Measurements from ENCODE around the gene ADAMTS2.

ADAMTS2 gene

DNA sequence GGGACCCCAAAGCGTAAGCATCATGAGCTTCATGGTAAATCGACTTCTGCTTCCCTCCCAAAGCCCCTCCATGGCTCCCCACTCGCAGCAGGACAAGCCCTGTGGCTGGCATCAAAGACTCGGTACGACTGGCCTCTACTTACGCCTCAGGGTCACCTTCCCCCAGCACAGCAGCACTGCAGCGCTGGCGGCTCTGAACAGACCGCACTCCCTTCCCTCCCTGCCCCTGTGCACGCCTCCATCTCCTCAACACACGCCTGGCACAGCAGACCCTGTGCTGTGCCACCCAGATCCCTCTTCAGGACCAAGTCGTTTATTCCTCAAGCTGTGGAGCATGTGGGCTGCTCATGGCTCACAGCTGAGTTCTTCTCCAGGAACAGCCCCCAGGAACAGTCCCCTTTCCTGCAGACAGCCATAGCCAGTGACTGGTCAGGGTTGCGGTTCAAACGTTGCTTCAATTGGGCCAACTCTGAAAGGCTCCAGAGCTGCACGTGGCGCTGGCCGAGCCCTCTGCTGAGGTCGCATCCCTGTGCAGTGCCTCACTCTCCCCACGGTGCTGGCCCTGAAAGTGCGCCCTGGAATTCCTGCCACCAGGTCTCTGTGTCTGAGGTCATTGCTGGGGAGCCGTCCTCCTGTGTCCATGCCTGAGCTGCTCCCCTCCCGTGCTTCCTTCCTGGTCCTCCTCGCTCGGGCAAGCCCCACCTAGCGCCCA, 197.1 kb downstream of the ADAMTS2 start:
- H3K4me3 ChIP-seq (ENCODE audit: low read length): no peak overlapping the region
- no peak for TF ChIP-seq ZNF274 (IDR thresholded peaks at IDR 0.05; ENCODE audit: low read depth, low read length)

DNA sequence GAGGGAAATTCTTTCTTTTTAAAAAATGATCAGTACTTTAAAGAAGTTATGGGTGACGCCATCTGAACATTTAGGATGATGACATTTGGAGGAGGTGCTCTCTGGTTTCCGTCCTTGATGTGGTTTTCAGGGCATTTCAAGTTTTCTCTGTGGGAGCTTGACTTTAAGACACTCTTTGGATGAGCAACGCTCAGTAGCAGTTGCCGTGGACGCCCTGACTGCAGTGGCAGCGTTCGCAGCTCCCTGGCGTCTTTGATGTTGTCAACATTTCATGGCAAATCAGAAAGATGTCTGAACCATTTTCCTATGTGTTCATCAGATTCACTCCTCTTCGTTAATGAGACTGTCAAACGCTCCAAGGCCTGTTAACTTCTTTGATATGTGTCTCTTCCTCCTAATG, 199.0 kb downstream of the ADAMTS2 start:
- TF ChIP-seq ZNF274 (IDR thresholded peaks at IDR 0.05; ENCODE audit: low read depth, low read length): no peak
- no peak overlapping the region for H3K4me3 ChIP-seq (ENCODE audit: low read length)

DNA sequence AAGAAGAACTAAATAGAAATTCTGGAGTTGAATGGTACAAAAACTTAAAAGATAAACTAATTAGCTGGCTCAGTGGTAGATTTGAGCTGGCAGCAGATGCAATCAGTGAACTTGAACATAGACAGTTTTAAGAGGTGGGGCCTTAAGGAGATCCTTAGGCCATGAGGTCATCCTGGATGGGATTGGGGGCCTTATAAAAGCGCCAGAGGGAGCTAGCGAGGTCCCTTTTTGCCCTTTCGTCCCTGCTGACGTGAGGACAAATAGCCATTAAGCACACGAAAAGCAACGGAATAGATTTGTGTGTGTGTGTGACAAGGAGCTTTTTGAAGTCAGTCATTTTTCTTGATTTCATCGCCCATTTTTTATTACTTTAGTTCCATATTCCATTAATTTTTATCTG, 201.8 kb downstream of the ADAMTS2 start:
- no peak for TF ChIP-seq ZNF274 (IDR thresholded peaks at IDR 0.05; ENCODE audit: low read depth, low read length)
- no peak overlapping the region for H3K4me3 ChIP-seq (ENCODE audit: low read length)

DNA sequence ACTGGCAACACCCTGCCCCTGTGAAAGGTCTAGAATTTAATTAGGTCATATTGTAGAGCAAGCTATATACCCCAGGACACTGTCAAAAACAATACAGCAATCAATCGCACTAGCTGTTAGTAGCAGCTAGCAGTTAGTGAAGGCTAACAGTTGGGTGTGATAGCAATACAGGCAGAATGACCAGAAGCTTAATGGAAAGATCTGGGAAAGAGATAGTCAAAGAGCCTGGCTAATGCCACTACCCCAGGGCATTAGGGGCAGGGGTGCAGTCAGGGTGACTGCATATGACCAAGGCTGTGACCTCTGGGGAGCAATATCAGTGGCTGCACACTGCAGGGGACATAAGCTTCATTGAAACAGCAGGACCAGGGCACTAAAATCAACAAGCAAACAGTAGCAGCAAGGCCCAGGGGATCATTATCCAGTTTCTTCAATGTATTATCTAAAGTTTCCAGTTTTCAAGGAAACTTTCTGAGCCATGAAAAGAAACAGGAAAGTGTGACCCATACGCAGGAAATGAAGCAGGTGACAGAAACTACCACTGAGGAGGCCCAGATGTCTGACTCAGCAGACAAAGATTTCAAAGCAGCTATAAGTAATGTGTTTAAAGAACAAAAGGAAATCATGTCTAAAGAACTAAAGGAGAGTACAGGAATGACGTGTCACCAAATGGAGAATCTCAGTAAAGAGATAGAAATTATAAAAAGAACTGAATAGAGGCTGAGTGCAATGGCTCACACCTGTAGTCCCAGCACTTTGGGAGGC, 202.6 kb downstream of the ADAMTS2 start:
- no peak overlapping the region for H3K4me3 ChIP-seq (ENCODE audit: low read length)
- no peak for TF ChIP-seq ZNF274 (IDR thresholded peaks at IDR 0.05; ENCODE audit: low read depth, low read length)

DNA sequence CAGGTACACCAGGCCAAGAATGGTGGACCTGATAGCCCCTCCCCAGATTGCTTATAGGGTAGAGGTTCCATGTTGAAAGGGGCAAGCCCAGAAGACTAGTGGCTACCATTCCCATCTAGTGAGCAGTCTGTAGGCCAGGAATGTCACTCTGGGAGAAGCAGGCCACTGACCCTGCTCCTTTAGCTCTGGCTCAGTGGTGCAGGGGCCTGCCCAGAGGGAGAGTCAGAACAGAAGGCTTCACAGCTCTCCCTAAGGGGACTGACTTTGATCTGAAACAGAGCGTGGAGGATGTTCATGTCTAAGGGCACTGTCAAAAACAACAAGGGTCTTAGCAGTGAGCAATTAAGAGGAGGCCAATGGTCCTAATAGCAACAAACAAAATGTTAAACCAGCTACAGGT, 203.4 kb downstream of the ADAMTS2 start:
- H3K4me3 ChIP-seq (ENCODE audit: low read length): no peak overlapping the region
- no peak for TF ChIP-seq ZNF274 (IDR thresholded peaks at IDR 0.05; ENCODE audit: low read depth, low read length)

DNA sequence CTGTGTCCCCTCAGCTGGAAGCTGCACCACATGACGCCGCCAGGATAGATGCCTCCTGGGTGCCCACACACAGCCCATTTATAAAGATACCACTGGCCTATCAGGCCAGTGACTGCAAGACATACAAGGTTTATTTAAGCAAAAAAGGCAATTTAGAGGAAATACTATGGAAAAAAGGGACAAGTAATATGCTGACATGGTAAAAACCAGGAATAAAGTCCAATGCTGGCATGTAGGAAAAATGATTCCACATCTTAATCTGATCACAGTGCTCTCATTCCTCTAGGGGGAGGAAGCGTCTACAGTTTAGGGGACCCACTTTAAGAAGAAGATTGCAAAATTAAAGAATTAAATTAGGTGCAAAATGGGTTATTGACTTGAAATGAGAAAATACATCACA, 205.0 kb downstream of the ADAMTS2 start:
- no peak overlapping the region for H3K4me3 ChIP-seq (ENCODE audit: low read length)
- no peak for TF ChIP-seq ZNF274 (IDR thresholded peaks at IDR 0.05; ENCODE audit: low read depth, low read length)

DNA sequence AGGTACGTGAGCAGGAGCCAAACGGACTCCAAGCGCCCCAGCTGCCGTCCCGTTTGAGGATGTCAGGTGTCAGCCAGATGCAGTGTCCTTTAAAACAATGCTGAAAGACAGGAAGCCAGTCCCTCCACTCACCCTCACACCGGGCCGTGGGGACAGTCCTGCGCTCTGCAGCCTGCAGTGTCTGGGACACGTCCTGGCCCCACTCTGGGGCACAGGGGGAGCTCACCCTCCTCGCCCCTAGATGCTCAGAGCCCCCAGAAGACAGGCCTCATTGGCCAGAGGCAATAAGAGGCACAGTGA, 205.4 kb downstream of the ADAMTS2 start:
- TF ChIP-seq ZNF274 (IDR thresholded peaks at IDR 0.05; ENCODE audit: low read depth, low read length): no peak
- no peak overlapping the region for H3K4me3 ChIP-seq (ENCODE audit: low read length)

DNA sequence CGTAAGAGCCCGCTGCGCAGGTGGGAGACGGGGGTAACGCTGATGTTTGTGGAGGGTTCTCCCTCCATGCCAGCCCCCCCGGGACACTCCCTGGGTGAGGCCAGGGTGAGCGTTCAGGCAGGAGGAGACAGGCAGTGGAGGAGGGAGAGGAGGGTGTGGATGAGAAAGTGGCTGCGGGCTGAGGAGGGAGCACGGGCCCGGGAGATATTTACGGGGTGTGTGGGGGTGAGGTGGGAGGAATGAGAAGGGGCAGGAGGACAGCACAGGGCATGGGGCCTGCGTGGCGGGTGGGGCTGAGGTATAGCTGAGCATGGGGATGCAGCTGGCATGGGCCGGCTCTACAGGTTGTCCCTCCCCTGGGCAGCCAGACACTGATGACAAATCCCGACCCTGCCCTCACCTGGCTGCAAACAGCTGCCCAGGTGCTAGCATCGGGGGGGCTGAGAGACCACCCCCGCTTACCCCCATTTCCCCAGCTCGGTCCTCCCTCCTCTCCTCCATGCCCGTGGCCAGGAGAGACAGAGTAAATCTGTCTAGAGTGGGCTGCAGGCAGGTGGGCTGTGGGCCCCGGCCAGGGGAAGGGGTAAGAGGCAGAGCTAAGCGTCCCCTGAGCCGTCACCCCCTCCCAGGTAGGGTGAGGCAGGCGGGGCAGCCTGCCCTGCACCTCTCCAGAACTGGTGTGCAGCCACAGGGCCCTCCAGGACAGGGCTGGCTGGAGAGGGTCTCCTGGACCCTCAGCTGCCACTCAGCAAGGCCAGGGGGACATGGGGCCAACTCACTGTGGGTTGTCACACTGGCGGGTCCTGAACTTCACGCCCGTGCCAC, 205.9 kb downstream of the ADAMTS2 start:
- no peak overlapping the region for H3K4me3 ChIP-seq (ENCODE audit: low read length)
- TF ChIP-seq ZNF274 (IDR thresholded peaks at IDR 0.05; ENCODE audit: low read depth, low read length): no peak

DNA sequence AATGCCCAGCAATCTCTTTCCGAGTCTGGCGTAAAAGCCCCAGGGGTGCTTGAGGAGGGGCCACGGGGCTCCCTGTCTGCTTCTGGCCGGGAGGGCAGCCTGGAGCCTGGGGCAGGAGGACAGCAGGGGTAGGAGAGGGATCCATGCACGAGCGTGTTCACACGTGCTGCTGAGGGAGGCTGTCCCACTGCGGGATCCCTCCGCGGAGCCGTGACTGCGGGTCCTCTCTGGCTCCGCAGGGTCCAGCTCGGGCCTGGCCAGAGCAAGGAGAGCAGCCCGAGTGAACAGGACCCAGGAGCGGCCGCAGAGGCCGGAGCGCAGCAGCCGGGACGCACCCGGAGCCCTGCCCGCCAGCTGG, 206.7 kb downstream of the ADAMTS2 start:
- H3K4me3 ChIP-seq (ENCODE audit: low read length): no peak overlapping the region
- no peak for TF ChIP-seq ZNF274 (IDR thresholded peaks at IDR 0.05; ENCODE audit: low read depth, low read length)

DNA sequence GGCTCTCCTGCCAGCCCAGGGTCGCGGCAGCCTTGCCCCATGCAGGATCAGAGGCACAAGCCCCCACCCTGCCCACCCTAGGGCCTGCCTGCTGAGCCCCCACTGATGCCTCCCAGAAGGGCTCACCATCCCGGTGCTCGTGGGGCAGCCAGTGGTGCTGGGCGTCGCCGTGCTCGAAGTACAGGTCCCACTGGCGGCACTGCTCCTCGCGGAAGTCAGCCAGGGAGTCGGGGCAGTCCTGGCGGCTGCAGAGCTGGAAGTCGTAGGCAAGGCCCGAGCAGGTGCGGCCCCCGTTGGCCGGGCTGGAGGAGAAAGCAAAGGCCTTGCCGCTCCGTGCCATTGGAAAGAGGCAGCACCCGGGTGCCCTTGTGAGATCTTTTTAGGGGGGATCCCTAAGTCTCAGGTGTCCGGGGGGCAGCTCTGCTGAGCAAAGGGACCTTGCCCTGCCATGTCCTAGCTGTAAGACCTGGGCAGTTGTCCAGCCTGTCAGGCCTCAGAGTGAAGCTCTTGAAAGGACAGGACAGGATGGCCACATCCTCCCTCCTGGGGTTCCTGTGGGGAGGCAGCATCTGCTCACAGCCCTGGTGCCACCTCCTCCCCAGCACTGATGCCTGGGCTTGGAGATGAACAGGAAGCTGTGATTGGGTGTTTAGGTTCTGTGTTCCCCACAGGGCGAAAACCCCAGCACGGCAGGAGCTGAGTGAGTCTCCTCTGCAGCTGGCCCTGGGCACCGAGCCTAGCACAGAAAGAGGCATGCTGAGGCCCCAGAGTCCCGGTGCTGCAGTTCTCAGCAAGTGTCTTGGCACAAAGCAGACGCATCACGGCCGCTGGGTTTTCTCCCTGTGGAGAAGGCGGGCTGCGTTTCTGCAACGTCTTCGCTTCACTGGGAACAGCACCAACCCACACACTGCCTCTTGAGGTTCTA, 207.4 kb downstream of the ADAMTS2 start:
- H3K4me3 ChIP-seq (ENCODE audit: low read length): no peak overlapping the region
- TF ChIP-seq ZNF274 (IDR thresholded peaks at IDR 0.05; ENCODE audit: low read depth, low read length): no peak

DNA sequence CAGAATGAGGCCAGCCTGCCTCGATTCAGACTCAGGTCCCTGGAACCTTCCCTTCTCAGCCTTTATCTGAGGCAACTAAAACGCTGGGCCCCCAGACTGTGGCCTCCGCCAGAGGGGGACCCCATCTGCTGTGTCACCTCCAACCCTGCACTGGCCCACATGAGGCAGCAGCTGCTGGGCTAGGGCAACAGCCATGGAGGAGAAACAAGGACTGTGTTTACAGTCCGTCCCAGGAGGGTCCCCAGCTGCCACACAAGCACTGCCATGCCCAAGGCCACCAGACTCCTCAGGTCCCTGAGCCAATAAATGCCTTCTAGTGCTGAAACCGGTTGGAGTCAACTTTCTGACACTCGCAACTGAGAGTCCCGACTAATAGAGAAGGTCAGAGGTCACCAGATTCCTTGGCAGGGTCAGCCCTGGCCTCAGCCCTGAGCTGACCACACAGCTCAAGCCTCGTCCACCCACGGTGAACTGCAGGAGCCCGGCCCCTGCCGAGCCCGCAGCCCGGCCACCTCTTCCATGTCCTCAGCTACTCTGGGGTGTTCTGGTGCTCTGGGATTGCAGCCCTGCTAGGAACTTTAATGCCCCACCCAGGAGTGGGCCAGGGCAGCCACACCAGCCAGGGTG, 208.1 kb downstream of the ADAMTS2 start:
- H3K4me3 ChIP-seq (ENCODE audit: low read length): no peak overlapping the region
- no peak for TF ChIP-seq ZNF274 (IDR thresholded peaks at IDR 0.05; ENCODE audit: low read depth, low read length)

DNA sequence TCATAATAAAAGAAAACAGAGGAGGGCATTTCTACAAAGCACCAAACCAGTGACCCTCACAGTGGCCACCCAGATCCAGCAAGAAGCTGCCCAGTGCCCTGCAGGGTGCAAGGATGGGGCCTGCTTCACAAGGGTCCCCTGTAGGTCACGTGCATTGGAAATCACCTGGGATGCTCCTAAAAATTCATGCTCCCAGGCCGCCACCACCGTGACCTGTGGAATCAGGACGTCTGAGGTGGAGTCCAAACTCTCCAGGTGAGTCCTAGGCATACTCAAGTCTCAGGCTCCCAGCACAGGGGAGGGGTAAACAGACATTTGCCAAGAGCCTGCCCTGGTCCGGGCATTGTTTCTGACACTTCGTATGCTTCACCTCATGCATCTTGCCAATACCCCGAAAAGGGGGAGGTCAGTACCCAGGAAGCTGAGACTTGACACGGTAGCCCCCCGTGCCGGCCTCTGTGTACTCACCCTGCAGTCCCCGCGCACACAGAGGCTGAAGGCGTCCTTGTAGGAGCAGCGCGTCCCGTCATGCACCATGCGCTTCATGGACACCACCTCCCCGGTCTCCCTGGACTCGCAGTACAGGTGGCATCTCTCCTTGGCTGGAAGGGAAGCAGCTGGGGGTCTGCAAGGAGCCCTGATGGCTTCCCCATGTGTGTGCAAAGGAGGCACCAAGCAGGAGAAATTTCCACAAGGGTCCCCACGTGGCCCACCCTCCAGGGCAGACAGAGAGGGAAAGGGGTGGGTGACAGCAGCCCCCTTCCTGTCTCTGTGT, 209.6 kb downstream of the ADAMTS2 start:
- TF ChIP-seq ZNF274 (IDR thresholded peaks at IDR 0.05; ENCODE audit: low read depth, low read length): no peak

DNA sequence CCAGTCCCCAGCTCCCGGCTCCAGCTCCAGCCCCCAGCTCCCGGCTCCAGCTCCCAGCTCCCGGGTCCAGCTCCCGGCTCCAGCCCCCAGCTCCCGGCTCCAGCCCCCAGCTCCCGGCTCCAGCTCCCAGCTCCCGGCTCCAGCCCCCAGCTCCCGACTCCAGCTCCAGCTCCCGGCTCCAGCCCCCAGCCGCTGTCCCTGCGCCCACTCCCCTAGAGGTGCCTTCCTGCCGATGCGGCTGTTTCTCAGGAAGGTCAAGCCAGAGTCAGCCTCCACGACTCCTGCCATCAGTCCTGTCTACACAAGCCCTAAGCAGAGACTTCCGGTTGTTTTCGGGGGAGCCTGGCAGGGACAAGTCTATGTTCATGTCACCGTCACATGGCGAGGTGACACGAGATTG, 210.3 kb downstream of the ADAMTS2 start:
- no peak overlapping the region for H3K4me3 ChIP-seq (ENCODE audit: low read length)
- no peak for TF ChIP-seq ZNF274 (IDR thresholded peaks at IDR 0.05; ENCODE audit: low read depth, low read length)

More for the DNA sequence above, 209.6 kb downstream of the ADAMTS2 start:
- no peak overlapping the region for H3K4me3 ChIP-seq (ENCODE audit: low read length)

Measured in GM08714 (cell line).